ENCODE results near the gene DNM3. TPM values are rescaled to one million over a fixed set of nuclear protein-coding genes. Genes with fewer than 3 reads are reported as not detected.

The DNM3 gene
- total and polyA plus RNA-seq, 2 of the 8 experiments (the other 6 are each of a cell fraction or from before 2014, with no cell fraction given) = 2.0 to 8.5 TPM

- H3K79me2 ChIP-seq (ENCODE audit: control insufficient read depth in 1 of 2, insufficient read depth in 2 of 2, low read length in 2 of 2) = no peaks in the 10 kb centered on the region
- H4K8ac ChIP-seq (ENCODE audit: extremely low read depth, insufficient read depth, low read length) = no peak overlapping the region
- H3K27ac ChIP-seq (ENCODE audit: low read depth, low read length) = no peak overlapping the region
- no peak overlapping the region for H3K4me3 ChIP-seq (ENCODE audit: extremely low read depth in 1 of 4, insufficient read depth in 2 of 4, low read depth in 3 of 4, low read length in 4 of 4)
- H3K9ac ChIP-seq (replicated peaks in 1 of 4; ENCODE audit: extremely low read depth in 1 of 4, low read depth in 3 of 4, low read length in 3 of 4) = no peak overlapping the region
- H2BK15ac ChIP-seq (ENCODE audit: low read length) = no peak overlapping the region
- no peak overlapping the region for H3K56ac ChIP-seq (replicated peaks; ENCODE audit: insufficient read length, low read depth, low read length)
- FAIRE-seq (no peak), DNase-seq (ENCODE audit: low read depth in 1 of 2, low spot score in 2 of 2) (no peak)
- no peaks in the 10 kb centered on the region for H3K9me3 ChIP-seq (ENCODE audit: insufficient read depth in 2 of 2, low read depth in 1 of 2, low read length in 1 of 2)
- no peaks in the 10 kb centered on the region for H4K20me1 ChIP-seq (replicated peaks in 1 of 2; ENCODE audit: control insufficient read depth in 1 of 2, insufficient read depth in 2 of 2, low read length in 2 of 2)
- H3K4me1 ChIP-seq (replicated peaks in 1 of 4; ENCODE audit: control insufficient read depth in 3 of 4, insufficient read depth in 4 of 4, low read length in 3 of 4) = peaks cover 0 to 14% (median 2%) of the 10 kb centered on the region in 4 experiments; a peak in 3 of 7 replicates
- no peaks in the 10 kb centered on the region for H3K79me1 ChIP-seq (ENCODE audit: low read depth, low read length)
- TF ChIP-seq POLR2AphosphoS5 (IDR thresholded peaks at IDR 0.05; ENCODE audit: low read depth, low read length) = no peak
- TF ChIP-seq CBX5 (IDR thresholded peaks at IDR 0.05; ENCODE audit: low read depth, low read length) = no peak
- no peak for TF ChIP-seq SIN3A (conservative IDR thresholded peaks at IDR 0.05 in 1 of 2, IDR thresholded peaks at IDR 0.05 in 1 of 2; ENCODE audit: low read depth in 1 of 2, low read length in 2 of 2)
- TF ChIP-seq NANOG (IDR thresholded peaks at IDR 0.05; ENCODE audit: insufficient read depth, low read depth, low read length, poor library complexity, severe bottlenecking) = no peak
- no peak for TF ChIP-seq CTCF (IDR thresholded peaks at IDR 0.05; ENCODE audit: control extremely low read depth in 1 of 3, insufficient read depth in 1 of 3, low read depth in 1 of 3, low read length in 3 of 3)
- TF ChIP-seq HDAC2 (IDR thresholded peaks at IDR 0.05; ENCODE audit: borderline replicate concordance in 1 of 2, low read depth in 2 of 2, low read length in 2 of 2) = no peak
- TF ChIP-seq TAF1 (IDR thresholded peaks at IDR 0.05; ENCODE audit: low read depth, low read length) = no peak
- TF ChIP-seq SP1 (IDR thresholded peaks at IDR 0.05; ENCODE audit: low read depth, low read length) = no peak
- H2BK5ac ChIP-seq (ENCODE audit: low read depth, low read length) = no peak overlapping the region
- WGBS, 2 experiments (ENCODE audit: extremely low coverage in 1 of 2, insufficient coverage in 1 of 2, insufficient read length in 1 of 2, insufficient replicate concordance in 2 of 2, low coverage in 1 of 2, low lambda C conversion rate in 2 of 2, missing lambda C conversion rate in 1 of 2) = 76% methylated on average over 3 of the region's 3 CpGs; no CpG with 5 or more reads in 1 of the 2 experiments
- no peaks in the 10 kb centered on the region for H3K27me3 ChIP-seq (replicated peaks in 1 of 4; ENCODE audit: control insufficient read depth in 3 of 4, extremely low read depth in 1 of 4, insufficient read depth in 3 of 4, low read length in 3 of 4)
- H2BK120ac ChIP-seq (replicated peaks; ENCODE audit: low read depth, low read length) = no peak overlapping the region
- ChIA-PET POLR2A (ENCODE audit: partially characterized antibody) (interaction anchor here (1.6 kb wide), 1 partner anchor 10 kb away, joined by 3 read pairs; no protein-coding TSS in a partner anchor), CTCF (ENCODE audit: partially characterized antibody) (interaction anchor here (0.9 kb wide), 1 partner anchor 134 kb away, joined by 3 read pairs; no protein-coding TSS in a partner anchor)
- H4K91ac ChIP-seq (replicated peaks; ENCODE audit: insufficient read length, low read length) = no peak overlapping the region
- H3K23ac ChIP-seq (ENCODE audit: insufficient read length) = no peak overlapping the region
- H3K4me2 ChIP-seq (ENCODE audit: insufficient read depth in 1 of 2, low read depth in 2 of 2, low read length in 2 of 2) = no peak overlapping the region
- no peak overlapping the region for H3K14ac ChIP-seq (ENCODE audit: insufficient read length)
- no peak overlapping the region for H3K4ac ChIP-seq (replicated peaks; ENCODE audit: insufficient read length, low read depth, low read length)
- no peak overlapping the region for H2AFZ ChIP-seq (ENCODE audit: low read length)
- no peak overlapping the region for H4K5ac ChIP-seq (ENCODE audit: insufficient read length, low read depth, low read length)
- H3K23me2 ChIP-seq (ENCODE audit: low read depth, low read length) = no peaks in the 10 kb centered on the region
- no peak overlapping the region for H3K18ac ChIP-seq (ENCODE audit: extremely low read depth, low read length)
- no peaks in the 10 kb centered on the region for H3K36me3 ChIP-seq (ENCODE audit: control insufficient read depth in 2 of 4, insufficient read depth in 4 of 4, low read length in 3 of 4)
- H2BK12ac ChIP-seq (ENCODE audit: low read depth, low read length) = no peak overlapping the region
- no peak overlapping the region for H2BK20ac ChIP-seq (ENCODE audit: low read length)
- H2AK5ac ChIP-seq (ENCODE audit: low read depth, low read length) = no peak overlapping the region
These were observed 93.4 kb downstream of the DNM3 start for GRCh38 chr1:171934664-171935063.

Data from H1 (cell line).